GM18907 (cell line): ENCODE data around the gene TOMM40.
"Not testable (repeated sequence)": the region's sequence is repeated elsewhere in the genome, so short reads cannot be mapped to it uniquely, and the experiment has no call there.

ENCODE experiments used
- ATAC-seq: cut with Tn5 transposase; IDR thresholded peaks from one replicate; pipeline ENCODE4 v1.9.1; 2021; ENCODE audit warnings: mild to moderate bottlenecking, moderate library complexity; ENCODE audit not compliant: unreplicated experiment

Gene TOMM40

DNA sequence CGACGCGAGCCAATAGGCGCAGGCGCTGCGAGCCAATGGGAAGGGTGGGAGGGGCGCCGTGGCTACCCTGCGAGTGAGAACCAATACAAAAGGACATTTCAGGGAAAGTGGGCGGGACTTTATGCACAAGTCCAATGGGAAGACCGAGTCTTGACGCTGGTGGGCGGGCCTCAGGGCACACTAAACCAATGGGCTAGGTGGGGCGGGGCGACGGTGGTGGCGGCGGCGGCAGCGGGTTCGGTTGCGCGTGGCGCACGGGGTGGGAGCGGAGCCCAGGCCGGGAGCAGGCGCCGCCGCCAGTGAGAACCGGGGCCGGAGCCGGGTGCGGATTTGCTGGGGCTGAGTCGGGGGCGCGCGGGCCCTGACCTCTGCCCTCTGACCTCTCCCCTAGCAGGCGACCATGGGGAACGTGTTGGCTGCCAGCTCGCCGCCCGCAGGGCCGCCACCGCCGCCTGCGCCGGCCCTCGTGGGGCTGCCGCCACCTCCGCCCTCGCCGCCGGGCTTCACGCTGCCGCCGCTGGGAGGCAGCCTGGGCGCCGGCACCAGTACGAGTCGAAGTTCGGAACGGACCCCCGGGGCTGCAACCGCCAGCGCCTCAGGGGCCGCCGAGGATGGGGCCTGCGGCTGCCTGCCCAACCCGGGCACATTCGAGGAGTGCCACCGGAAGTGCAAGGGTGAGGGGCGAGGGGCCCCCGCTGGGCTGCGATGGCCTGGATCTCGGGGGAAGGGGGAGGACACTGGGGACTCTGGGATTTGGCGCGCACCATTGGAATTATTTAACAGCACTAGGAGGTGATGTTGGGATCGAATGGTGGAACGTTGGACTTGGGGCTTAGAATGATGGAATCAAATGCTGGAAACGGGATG is at the start of gene TOMM40:
TOMM40 (plus strand) TSS at position 239 of the 867 bp plus-strand sequence; CDS start at position 401, 162 bp downstream.
- ATAC-seq: peak; percentile 67

DNA sequence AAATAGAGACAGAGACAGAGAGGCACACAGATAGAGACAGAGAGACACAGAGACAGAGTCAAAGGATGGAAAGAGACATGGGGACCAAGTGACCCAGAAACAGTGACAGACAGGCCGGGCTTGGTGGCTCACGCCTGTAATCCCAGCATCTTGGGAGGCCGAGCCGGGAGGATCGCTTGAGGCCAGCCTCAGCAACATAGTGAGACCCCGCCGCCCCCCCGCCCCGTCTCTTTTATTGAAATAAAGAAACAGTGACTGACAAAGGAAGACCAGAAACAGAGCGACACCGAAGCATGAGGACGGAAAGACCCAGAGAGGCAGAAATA is 45.8 kb upstream of the TOMM40 start:
- ATAC-seq: no peak

DNA sequence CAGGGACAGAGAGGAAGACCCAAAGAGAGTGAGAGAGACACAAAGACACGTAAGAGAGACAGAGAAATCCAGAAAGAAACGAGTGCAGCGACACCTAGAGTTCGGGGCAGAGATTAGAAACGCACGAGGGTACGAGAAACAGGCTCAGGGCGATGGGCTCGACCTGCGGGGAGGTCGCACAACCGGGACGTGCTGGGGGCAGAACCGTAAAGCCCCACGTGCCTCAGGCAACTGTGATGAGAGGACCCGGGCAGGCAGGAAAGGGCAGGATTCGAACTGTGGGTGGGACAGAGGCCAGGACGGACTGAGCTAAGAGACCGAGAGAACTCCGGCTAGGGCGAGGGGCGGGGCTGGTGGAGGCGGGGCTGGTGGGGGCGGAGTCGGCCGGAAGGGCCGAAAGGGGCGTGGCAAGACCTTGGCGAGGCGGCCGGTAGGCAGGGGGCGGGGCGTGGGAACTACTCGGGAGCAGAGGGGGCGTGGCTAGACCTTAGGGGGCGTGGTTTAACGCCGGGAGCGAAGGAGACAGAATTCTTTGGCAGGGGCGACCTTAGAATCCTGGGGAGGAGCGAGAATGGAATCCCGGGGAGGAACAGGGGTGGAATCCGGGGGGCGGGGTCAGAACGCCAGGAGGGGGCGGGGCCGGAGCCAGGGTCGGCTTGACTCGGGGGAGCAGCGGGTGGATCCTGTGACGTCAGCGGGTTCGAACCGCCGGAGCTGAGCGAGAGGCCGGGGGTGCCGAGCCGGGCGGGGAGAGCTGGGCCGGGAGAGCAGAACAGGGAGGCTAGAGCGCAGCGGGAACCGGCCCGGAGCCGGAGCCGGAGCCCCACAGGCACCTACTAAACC is 45.2 kb upstream of the TOMM40 start, which contains the start of gene NECTIN2:
NECTIN2 (plus strand) TSS at position 686 of the 843 bp plus-strand sequence. CDS start 229 bp downstream, outside the sequence.
- ATAC-seq: no peak

DNA sequence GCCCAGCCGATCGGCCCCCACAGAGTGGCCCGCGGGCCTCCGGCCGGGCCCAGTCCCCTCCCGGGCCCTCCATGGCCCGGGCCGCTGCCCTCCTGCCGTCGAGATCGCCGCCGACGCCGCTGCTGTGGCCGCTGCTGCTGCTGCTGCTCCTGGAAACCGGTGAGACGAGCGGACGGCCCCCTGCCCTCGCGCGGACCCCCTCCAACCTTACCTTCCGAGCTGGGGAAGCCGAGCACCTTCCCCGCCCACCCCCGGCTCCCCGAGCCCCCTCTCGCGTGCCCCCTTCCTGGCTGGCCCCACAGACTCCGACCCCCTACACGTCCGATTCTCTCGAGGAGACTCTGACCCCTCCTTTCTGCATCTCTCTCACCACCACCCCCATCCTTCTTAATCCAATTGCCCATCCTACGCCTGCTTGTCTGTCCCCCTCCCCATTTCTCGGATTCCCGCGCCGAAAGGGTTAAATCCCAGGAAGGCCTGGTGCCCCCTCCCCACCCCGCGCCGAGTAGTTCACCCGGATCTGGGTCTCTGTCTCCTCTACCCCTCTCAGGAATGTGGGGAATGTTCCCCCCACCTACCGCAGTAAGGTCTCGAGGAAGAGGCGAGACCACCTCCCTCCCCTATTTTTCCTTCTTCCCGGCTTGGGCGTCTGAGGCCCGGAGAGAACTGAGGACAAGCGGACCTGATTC is 44.5 kb upstream of the TOMM40 start:
- ATAC-seq: no peak

DNA sequence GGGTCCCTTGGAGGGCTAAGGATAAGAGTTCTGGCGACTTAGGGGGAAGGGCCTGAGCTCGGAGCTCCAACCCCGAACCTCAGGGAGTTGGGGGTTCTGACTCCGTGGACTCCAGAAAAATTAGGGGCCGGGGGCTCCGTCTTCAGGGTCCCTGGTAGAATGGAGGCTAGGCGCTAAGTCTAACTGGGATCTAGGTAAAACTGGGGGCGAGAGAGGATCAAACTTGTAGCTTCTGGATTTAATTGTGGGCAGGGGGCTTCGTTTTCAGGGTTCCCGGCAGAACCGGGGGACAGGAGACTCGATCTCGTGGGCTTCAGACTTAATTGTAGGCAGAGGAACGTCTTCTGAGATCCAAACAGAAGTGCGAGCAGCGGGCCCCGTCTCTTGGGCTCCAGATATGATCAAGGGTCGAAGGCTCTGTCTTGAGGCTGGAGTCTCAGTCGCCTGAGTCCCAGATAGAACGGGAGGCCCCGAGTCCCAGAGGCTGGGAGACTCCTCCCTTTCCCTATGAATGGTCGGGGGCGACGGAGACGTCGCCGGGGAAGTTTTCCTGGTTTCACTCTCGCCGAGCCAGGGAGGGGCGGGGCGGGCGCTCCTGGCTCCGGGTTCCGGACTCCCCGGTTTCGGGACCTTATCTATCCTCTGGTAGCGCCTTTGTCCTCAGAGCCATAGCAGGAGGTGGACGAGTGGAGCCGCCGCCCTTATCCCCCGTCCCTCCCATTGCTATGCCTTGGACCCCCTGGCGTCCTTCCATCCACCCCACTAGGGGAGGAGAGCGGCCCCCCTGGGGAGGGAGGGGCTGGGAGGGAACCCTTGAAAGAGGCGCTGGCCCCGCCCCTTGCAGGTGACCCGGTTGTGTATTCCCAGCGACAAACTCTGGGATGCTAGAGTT is 43.7 kb upstream of the TOMM40 start:
- ATAC-seq: no peak

DNA sequence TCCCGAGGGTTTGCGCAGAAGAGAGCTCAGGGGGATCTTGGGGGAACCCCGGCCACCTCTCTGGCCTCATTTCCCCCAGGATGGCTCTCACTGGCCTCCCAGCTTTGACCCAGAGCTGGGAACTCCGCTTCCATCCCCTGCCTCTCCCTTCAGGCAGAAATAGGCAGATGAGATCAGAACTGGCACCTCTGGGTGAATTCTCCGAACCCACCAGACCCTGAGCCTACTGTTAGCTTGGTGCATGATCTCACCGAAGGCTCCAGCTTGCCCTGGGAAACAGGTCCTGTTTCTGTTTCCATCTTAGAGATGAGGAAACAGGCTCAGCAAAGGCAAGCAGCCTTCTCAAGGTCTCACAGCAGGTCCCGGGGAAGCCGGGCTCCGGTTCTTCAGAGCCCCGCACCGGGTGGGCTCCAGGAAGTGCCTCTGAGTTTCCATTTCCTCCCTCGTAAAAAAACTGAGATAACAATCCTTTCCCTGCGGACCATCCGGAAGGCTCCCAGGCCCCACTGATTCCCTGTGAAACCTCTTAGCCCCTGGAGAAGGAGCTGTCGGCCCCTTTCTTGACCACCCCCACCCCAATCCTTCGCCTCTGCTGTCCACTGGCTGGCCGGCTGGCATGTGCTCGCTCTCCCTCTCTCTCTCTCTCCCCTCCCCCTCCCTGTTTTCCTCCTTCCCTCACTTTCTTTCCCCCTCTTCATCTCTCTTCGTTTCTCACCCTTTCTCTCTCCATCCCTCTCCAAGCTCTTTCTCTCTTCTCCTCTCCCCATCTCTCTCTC is 42.8 kb upstream of the TOMM40 start:
- no peak for ATAC-seq

DNA sequence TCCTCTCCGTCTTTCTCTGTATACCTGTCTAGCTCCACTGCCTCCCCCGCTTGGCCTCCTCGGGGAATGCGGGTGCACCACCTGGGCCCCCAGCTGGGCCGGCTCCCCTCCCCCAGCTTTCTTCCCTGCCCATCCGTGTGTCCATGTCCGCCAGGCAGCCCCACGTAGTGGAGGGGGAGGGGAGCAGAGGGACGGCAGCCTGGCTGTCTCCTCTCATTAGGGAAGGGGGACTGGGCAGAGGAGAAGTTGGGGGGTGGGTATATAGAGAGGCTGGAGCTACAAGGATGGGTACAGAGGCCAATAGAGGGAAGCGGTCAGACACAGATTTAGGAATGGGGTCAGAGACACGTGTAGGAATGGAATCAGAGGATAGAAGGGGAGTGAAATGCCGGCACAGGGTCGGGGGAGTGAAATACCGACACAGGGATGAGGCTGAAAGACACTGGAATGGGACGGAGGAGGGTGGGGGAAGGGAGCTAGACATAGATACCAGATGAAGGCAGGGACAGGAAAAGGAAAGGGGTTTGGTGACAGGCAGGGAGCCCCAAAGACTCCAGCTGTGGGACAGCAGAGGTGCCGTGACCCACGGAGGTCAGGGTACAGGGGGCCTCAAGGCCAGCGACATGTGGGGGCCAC is 42.1 kb upstream of the TOMM40 start:
- ATAC-seq: no peak

DNA sequence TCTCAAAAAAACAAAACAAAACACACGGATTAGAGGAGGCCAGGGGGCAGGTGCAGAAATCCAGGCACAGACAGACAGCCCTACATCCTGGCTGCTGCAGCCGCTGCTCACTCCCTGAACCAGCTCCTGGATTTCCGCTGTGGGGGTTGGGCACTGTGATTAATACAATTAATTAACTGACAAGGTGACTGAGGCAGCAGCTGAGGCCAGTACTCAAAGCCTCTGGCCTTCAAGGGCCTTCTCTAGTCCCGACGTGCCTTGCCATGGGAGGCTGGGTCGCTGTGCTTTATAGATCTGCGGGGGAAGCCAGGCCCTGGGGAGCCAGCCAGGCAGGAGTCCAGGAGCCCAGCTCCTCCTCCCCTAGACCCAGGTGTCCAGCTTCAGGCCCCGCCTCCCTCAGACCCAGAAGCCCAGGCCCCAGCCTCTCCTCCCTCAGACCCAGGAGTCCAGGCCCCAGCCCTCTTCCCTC is 40.4 kb upstream of the TOMM40 start:
- no peak for ATAC-seq

DNA sequence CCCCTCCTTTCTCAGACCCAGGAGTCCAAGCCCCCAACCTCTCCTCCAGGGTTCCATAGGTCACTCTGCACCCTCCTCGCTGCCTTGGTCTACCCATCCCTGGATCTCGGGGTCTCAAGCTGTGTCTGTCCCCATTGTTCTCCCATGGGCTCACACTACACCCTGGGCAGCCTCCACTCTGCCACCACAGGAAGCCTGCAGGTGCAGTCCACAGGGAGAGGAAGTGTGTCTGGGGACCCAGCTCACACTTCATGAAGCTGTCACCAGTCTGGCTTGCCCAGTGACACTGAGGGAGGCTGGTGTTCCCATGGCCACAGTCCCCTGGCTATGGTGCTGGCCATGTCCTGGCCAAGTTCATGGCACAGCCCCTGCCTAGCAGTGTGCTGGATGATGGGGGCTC is 39.6 kb upstream of the TOMM40 start:
- ATAC-seq: no peak

DNA sequence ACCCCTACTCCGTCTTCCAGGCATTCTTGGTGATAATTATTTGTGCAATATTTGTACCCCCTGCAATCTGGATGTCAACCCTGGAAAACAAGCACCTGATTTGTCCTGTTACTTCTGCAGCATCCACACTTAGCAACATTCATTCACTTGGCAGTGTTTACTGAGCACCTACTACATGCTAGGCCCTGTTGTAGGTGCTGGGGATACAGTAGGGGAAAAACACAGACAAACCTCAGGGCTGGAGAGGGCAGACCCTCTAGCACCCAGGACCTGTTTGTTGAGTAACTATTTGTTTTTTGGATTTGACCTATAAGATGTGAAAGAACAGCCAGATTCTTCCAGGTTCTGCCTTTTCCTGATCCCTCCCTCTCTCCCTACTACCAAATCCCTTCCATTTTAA is 35.4 kb upstream of the TOMM40 start:
- ATAC-seq: no peak

DNA sequence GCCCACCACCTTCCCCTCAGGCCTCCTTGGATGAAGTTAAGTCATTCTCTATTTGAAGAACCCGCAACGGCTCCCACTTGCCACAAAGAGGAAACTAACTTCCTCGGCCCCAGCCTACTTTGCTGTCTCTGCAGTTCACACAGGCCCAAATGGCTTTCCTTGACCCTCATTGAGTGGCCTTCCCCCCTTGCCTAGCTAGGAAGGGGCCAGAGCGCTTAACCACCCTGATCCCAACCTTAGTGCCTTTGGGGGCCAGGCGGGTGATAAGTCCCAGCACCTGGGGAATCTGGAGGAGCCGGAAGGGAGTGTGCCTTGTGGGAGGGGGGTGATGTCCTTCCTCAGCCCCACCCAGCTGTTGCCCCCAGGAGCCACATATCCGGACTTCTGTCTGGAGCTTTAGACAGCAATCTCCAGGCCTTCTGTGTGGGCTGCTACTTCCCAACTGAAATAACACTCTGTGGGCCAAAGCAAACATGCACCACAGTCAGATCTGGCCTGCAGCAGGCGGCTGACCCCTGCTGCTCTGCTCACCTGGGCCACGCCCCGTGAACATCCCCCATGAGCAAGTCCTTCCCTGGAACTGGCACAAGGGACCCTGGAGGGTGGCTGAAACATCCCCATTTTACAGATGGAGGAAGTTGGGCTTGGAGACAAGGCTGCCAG is 34.5 kb upstream of the TOMM40 start:
- ATAC-seq: no peak

DNA sequence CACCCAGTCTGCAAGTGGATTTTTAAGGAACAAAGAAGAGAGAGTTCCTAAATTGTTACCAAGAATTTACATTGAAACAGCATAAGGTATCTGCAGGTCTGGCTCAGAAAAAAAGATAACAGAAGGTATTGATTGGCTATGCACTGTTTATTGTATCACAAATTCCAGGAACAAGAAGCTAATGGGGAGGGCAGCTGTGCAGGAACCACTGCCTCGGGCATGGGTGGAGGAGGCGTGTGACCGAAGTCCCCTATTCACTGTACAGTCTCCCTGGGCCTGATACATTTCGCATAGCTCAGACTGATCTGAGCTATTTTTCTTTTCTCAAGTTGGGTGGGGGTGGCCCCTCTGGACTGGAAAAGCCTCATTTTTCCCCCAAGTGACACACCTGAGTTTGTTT is 33.2 kb upstream of the TOMM40 start:
- ATAC-seq: no peak

DNA sequence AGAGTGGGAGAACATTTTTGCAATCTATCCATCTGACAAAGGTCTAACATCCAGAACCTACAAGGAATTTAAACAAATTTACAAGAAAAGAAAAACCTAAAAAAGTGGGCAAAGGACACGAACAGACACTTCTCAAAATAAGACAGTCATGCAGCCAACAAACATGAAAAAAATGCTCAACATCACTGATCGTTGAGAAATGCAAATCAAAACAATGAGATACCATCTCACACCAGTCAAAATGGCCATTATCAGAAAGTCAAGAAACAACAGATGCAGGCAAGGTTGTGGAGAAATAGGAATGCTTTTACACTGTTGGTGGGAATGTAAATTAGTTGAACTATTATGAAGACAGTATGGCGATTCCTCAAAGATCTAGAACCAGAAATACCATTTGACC is 29.5 kb upstream of the TOMM40 start:
- not testable (repeated sequence) for ATAC-seq

DNA sequence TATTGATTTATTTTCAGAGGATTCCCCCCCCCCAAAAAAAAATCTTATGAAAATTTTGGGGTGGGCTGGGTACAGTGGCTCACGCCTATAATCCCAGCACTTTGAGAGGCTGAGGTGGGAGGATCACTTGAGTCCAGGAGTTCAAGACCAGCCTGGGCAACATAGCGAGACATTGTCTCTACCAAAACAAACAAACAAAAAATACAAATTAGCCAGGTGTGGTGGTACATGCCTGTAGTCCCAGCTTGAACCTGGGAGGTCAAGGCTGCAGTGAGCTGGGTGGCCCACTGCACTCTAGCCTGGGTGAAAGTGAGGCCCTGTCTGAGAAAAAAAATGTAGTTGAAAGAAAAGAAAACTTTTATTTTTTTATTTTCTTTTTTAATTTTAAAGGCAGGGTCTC is 27.1 kb upstream of the TOMM40 start:
- no peak for ATAC-seq

DNA sequence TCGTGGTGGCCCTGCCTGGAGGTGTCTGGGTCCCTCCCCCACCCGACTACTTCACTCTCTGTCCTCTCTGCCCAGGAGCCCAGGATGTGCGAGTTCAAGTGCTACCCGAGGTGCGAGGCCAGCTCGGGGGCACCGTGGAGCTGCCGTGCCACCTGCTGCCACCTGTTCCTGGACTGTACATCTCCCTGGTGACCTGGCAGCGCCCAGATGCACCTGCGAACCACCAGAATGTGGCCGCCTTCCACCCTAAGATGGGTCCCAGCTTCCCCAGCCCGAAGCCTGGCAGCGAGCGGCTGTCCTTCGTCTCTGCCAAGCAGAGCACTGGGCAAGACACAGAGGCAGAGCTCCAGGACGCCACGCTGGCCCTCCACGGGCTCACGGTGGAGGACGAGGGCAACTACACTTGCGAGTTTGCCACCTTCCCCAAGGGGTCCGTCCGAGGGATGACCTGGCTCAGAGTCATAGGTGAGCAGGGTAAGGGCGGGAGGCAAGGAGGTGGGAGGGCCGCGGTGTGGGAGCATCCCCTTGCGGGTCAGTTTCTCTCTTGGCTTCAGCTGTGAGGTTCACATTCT is 25.8 kb upstream of the TOMM40 start:
- no peak for ATAC-seq

DNA sequence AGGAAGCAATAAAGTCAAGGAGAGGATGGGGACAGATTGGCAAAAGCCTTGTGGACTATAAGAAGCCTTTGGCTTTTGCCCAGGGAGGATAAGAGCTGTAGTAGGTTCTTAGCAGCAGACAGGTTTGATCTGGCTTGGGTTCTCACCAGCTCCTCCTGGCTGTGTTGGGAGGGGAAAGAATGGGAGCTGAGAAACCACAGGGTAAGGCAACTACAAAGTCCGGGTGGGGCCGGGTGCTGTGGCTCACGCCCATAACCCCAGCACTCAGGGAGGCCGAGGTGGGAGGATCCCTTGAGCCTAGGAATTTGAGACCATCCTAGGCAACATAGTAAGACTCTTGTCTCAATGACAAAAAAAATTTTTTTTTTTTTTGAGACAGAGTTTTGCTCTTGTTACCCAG is 24.4 kb upstream of the TOMM40 start:
- ATAC-seq: no peak

DNA sequence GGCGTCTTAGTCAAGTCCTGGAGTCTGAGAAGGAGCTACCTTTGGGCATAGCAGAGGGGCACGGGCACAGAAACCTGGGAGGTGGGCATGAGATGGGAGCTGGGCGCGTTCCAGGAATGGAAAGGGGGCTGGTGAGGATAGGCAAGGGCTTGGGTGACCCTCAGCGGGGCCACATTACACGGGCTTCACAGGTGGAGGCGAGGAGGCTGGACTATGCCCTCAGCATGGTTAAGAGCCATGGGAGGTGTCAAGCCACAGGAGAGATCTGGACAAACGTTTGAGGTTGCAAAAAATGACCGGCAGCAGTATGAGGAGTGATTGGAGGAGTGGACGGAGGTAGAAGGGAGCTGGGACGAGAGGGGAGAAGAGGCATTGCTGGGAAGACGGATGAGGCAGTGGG is 23.5 kb upstream of the TOMM40 start:
- no peak for ATAC-seq
